Stimulated activated CD8-positive, alpha-beta memory T cell treated with anti-CD3 and anti-CD28 coated beads, Interleukin-12 subunit alpha, Interleukin-12 subunit beta, amount 100 ng/mL, for 24 hours (primary cell): ENCODE measurements around the gene ZNF784.

Experiments used
- DNase-seq: peaks from one replicate; pipeline ENCODE4 v3.0.0-alpha.2; 2020; ENCODE audit errors: extremely low read depth

ZNF784 gene, protein sequence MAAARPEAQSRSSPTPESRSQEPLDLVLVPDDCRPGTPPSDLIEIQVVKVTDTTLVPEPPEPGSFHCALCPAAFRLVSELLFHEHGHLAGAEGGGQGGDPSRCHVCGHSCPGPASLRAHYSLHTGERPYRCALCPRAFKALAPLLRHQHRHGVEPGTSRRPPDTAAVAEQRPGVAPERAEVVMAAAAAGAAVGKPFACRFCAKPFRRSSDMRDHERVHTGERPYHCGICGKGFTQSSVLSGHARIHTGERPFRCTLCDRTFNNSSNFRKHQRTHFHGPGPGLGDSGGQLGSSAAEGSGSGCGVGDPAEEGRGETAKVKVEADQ

GRCh38 chr19:55624109-55625003, at the start of gene ZNF784:
ZNF784 (minus strand) TSS chr19:55624566; CDS start chr19:55624561, 5 bp downstream.
- peak; percentile 86 for DNase-seq

DNA sequence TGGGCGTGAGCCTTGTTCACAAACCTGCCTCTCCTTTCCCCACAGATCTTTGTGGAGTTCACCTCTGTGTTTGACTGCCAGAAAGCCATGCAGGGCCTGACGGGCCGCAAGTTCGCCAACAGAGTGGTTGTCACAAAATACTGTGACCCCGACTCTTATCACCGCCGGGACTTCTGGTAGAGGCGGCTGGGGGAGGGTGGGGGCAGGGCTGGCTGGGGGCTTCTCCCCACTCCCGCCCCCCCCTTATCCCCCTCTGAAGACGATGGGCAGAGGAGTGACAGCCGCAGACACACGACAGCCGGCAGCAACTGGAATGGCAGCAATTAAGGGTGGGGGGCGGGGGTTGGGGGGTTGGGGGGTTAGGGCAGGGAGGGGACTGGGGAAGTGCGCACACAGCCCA, 49.5 kb upstream of the ZNF784 start:
- DNase-seq, result no peak

DNA sequence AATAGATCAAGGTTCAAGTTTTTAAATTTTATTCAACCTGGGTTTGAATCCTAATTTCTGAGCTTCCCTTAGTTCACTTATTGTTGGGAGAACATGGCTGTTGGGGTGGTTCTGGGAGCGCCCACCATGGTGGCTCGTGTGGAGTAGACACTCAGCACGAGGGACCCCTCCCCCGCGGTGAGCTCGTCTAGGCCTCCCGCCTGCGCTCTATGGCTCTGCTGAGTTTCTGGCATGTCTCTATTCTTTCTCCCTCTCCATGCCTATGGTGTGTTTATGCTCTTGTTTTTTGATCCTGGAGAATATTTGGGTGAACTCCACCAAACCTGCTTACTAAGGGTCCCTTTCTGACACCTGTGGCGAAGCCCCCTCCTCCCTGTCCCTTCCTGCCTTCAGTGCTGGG, 49.1 kb upstream of the ZNF784 start:
- DNase-seq, result no peak

DNA sequence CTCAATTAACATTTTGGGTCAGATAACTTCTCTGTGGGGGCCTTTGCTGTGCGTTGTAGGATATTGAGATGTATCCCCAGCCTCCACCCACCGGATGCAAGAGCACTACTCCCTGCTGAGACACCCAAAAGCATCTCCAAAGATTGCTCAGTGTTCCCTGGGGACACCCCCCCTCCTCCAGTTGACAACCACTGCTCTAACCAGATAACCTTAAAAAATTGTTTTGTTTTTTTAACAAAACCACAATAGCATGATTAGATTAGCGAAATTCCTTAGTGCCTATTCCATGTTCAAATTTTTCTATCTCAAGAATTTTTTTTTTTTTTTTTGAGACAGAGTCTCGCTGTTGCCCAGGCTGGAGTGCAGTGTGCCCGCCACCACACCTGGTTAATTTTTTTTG, 48.1 kb upstream of the ZNF784 start:
- no peak for DNase-seq

GRCh38 chr19:55671054-55671378, 46.6 kb upstream of the ZNF784 start:
- DNase-seq, result no peak

- no peak for DNase-seq
Observed at GRCh38 chr19:55670280-55671053, 46.1 kb upstream of the ZNF784 start.

- no peak for DNase-seq
Observed at GRCh38 chr19:55669418-55670279, 45.3 kb upstream of the ZNF784 start.

GRCh38 chr19:55668603-55669348, 44.4 kb upstream of the ZNF784 start:
- DNase-seq, result no peak

DNA sequence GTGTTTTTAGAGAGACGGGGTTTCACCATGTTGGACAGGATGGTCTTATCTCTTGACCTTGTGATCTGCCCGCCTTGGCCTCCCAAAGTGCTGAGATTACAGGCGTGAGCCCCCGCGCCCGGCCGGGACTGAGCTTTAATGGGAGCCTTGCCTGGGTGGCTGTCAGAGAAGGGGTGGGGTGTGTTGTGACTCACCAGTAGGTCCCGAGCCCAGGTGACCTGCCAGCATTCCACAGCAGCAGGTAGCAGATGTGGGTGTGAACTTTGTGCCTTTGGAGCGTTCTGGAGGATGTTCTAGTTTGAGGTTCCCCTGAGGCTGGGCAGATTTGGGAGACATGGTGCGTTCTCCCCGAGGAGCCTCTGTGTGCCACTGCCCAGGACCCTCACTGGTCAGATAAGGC, 43.6 kb upstream of the ZNF784 start:
- no peak for DNase-seq

GRCh38 chr19:55667511-55667910, 43.1 kb upstream of the ZNF784 start:
- no peak for DNase-seq

- DNase-seq, result no peak
Observed at GRCh38 chr19:55667006-55667381, 42.6 kb upstream of the ZNF784 start.

- DNase-seq, result no peak
Observed at GRCh38 chr19:55666343-55667005, 42.1 kb upstream of the ZNF784 start.

DNA sequence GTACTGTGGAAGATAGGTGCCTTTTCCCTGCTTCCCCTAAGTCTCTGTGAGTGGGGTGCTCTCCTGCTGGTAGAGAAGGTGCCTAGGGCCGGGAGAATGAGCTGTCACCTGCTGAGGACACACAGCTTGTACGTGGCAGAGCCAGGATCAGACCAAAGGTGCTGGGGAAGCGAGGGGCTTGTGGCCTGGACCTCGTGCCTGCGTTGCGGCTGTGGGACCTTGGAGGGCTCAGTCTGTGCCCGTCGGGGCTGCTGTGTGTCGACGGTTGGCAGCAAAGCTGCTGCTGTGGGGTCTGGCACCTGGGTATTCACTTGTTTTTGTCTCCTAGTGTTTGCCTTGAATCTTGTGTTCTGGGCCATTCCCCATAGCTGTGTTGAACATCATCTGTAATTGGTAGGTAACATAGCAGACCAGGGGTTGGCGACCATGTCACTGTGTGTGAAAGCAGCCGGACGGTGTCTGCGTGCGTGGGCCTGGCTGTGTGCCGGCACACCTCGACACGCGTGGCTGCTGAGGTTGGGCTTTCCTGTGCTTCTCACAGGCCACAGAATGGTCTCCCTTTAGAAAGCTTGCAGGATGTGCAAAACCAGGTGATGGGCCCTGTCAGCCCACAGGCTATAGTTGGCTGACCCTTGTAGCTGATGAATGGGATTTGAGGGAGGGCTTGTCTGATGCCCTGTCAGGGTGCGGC, 39.6 kb upstream of the ZNF784 start:
- DNase-seq, result no peak

GRCh38 chr19:55661826-55662225, 37.5 kb upstream of the ZNF784 start:
- no peak for DNase-seq

GRCh38 chr19:55660991-55661390, 36.6 kb upstream of the ZNF784 start:
- no peak for DNase-seq

DNA sequence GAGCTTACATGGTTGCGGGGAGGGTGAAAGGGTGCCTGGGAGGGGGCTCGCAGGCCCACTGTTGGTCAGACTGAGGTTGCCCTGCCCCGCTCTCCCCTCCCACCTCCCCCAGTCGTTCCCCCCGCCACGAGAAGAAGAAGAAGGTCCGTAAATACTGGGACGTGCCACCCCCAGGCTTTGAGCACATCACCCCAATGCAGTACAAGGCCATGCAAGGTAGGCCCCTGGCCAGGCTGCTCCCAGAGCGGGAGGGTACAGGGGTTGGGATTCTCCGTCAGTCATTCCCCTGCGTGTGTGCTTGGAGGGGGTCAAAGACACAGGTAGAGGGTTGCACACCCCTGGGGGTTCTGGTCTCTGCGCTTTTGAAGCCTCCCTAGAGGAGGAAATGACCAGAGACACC, 36.0 kb upstream of the ZNF784 start:
- DNase-seq, result no peak

DNA sequence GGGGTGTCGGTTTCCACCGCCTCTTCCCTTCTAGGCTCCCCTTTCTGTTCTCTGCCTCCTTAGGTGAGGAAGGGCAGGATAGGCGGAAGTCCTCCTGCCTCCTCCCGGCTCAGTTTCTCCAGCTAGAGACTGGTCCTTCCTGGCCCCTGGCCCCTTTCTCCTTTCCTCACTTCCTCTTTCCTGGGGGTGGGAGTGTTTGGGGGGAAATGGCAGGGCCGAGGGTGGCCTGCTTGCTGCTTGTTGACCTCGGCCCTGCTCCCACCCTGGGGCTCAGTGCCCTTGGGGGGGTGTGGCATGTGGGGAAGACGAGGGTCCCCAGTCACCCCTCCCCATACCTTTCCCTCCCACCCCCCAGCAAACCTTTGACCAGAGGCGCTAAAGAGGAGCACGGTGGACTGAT, 35.5 kb upstream of the ZNF784 start:
- DNase-seq, result no peak

GRCh38 chr19:55658846-55659459, 34.6 kb upstream of the ZNF784 start:
- DNase-seq, result no peak
